H9 (cell line): ENCODE measurements around the gene HAGH. TPM values are rescaled to one million over a fixed set of nuclear protein-coding genes. Genes with fewer than 3 reads are reported as not detected.

Source experiments
- DNase-seq: peaks from one replicate; pipeline ENCODE4 v3.0.0-alpha.2; 2017
- H2AFZ ChIP-seq: one replicate; pipeline ENCODE4 v1.6.1; 2013; ENCODE audit warnings: mild to moderate bottlenecking, low read length, control low read depth, moderate library complexity
- H2AK5ac ChIP-seq: 2 replicates; pipeline ENCODE4 v1.6.1; 2013; ENCODE audit warnings: low read length, control low read depth, mixed read lengths; ENCODE audit not compliant: insufficient read length
- H2BK120ac ChIP-seq: one replicate; pipeline ENCODE4 v1.6.1; 2013; ENCODE audit warnings: low read depth, mild to moderate bottlenecking, low read length, control low read depth, inconsistent platforms; ENCODE audit not compliant: poor library complexity, severe bottlenecking
- H2BK12ac ChIP-seq: 2 replicates; pipeline ENCODE4 v1.6.1; 2013; ENCODE audit warnings: low read length, control low read depth, mixed read lengths, low read depth; ENCODE audit not compliant: insufficient read length
- H2BK15ac ChIP-seq: 2 replicates; pipeline ENCODE4 v1.6.1; 2013; ENCODE audit warnings: low read depth, low read length, control low read depth
- H2BK20ac ChIP-seq: one replicate; pipeline ENCODE4 v1.6.1; 2013; ENCODE audit warnings: low read depth, mild to moderate bottlenecking, low read length, control low read depth, inconsistent platforms; ENCODE audit not compliant: poor library complexity, severe bottlenecking
- H2BK5ac ChIP-seq: 2 replicates; pipeline ENCODE4 v1.6.1; 2013; ENCODE audit warnings: low read length, control low read depth, mixed read lengths; ENCODE audit not compliant: insufficient read length
- H3K14ac ChIP-seq: 2 replicates; pipeline ENCODE4 v1.6.1; 2013; ENCODE audit warnings: low read length, control low read depth; ENCODE audit not compliant: insufficient read depth
- H3K18ac ChIP-seq: 2 replicates; pipeline ENCODE4 v1.6.1; 2013; ENCODE audit warnings: low read depth, mild to moderate bottlenecking, mixed read lengths, low read length, control low read depth; ENCODE audit not compliant: insufficient read length
- H3K23ac ChIP-seq: 2 replicates; pipeline ENCODE4 v1.6.1; 2013; ENCODE audit warnings: low read length, control low read depth, mixed read lengths, low read depth; ENCODE audit not compliant: insufficient read length
- H3K23me2 ChIP-seq: 2 replicates; pipeline ENCODE4 v1.6.1; 2013; ENCODE audit warnings: low read depth, mild to moderate bottlenecking, mixed read lengths, low read length, control low read depth; ENCODE audit not compliant: insufficient read length, poor library complexity, severe bottlenecking
- H3K27ac ChIP-seq: 2 replicates; pipeline ENCODE4 v1.5.1; 2013; ENCODE audit warnings: low read length, control low read depth, mixed read lengths, low read depth; ENCODE audit not compliant: insufficient read length
- H3K27me3 ChIP-seq: 2 replicates; pipeline ENCODE4 v1.6.1; 2013; ENCODE audit warnings: low read length, control low read depth, inconsistent platforms; ENCODE audit not compliant: insufficient read depth
- H3K4ac ChIP-seq: 2 replicates; pipeline ENCODE4 v1.6.1; 2013; ENCODE audit warnings: low read depth, mild to moderate bottlenecking, control low read depth, inconsistent platforms, low read length, moderate library complexity
- H3K4me1 ChIP-seq: 2 replicates; pipeline ENCODE4 v1.6.1; 2013; ENCODE audit warnings: low read length, control low read depth, inconsistent platforms; ENCODE audit not compliant: insufficient read depth
- H3K4me2 ChIP-seq: 2 replicates; pipeline ENCODE4 v1.6.1; 2013; ENCODE audit warnings: low read length, control low read depth, mixed read lengths; ENCODE audit not compliant: insufficient read length, insufficient read depth
- H3K56ac ChIP-seq: 2 replicates; pipeline ENCODE4 v1.6.1; 2013; ENCODE audit warnings: low read depth, mild to moderate bottlenecking, mixed read lengths, low read length, control low read depth; ENCODE audit not compliant: insufficient read length
- H3K79me1 ChIP-seq: 2 replicates; pipeline ENCODE4 v1.6.1; 2013; ENCODE audit warnings: low read depth, mild to moderate bottlenecking, moderate library complexity, low read length, control low read depth, inconsistent platforms; ENCODE audit not compliant: insufficient read depth, poor library complexity, severe bottlenecking
- H3K79me2 ChIP-seq: 2 replicates; pipeline ENCODE4 v1.6.1; 2013; ENCODE audit warnings: low read length, control low read depth, inconsistent platforms; ENCODE audit not compliant: insufficient read depth
- H3K9ac ChIP-seq: 2 replicates; pipeline ENCODE4 v1.6.1; 2013; ENCODE audit warnings: low read length, control low read depth, mixed read lengths; ENCODE audit not compliant: insufficient read length; ENCODE audit errors: extremely low read depth
- H3K9me3 ChIP-seq: one replicate; pipeline ENCODE4 v1.6.1; 2013; ENCODE audit warnings: low read depth, low read length, inconsistent platforms; ENCODE audit not compliant: control insufficient read depth
- H3T11ph ChIP-seq: one replicate; pipeline ENCODE4 v1.6.1; 2013; ENCODE audit warnings: mild to moderate bottlenecking, low read length, control low read depth, inconsistent platforms
- H4K20me1 ChIP-seq: one replicate; pipeline ENCODE4 v1.6.1; 2013; ENCODE audit not compliant: control insufficient read depth, insufficient read length, insufficient read depth
- H4K5ac ChIP-seq: 2 replicates; pipeline ENCODE4 v1.6.1; 2013; ENCODE audit warnings: low read depth, mild to moderate bottlenecking, mixed read lengths, low read length, control low read depth; ENCODE audit not compliant: insufficient read length
- H4K8ac ChIP-seq: replicated peaks from 2 replicates; pipeline ENCODE4 v1.6.1; 2013; ENCODE audit warnings: low read length, control low read depth, mixed read lengths, low read depth; ENCODE audit not compliant: insufficient read length
- H4K91ac ChIP-seq: 2 replicates; pipeline ENCODE4 v1.6.1; 2013; ENCODE audit warnings: low read depth, mild to moderate bottlenecking, moderate library complexity, mixed read lengths, low read length, control low read depth; ENCODE audit not compliant: insufficient read length
- H3K27ac Mint-ChIP-seq, 3 experiments: 2 replicates in 2 of 3; 3 replicates in 1 of 3; pipeline ENCODE4 v1.8.0; 2020 to 2021; ENCODE audit warnings: mixed read lengths in 3 of 3, mild to moderate bottlenecking in 1 of 3, moderate library complexity in 1 of 3
- H3K27me3 Mint-ChIP-seq: 2 replicates; pipeline ENCODE4 v1.8.0; 2021; ENCODE audit warnings: low read depth, mild to moderate bottlenecking, moderate library complexity, mixed read lengths
- H3K36me3 Mint-ChIP-seq, 3 experiments: 2 replicates in 2 of 3; 3 replicates in 1 of 3; pipeline ENCODE4 v1.8.0; 2020 to 2021; ENCODE audit warnings: low read depth in 3 of 3, mixed read lengths in 3 of 3; ENCODE audit not compliant: insufficient read depth in 1 of 3
- H3K4me1 Mint-ChIP-seq, 2 experiments: 2 replicates each; pipeline ENCODE4 v1.8.0; 2020; ENCODE audit warnings: mixed read lengths in 2 of 2
- H3K4me3 Mint-ChIP-seq, 2 experiments: 2 replicates in 1 of 2; 3 replicates in 1 of 2; pipeline ENCODE4 v1.8.0; 2020 to 2021; ENCODE audit warnings: mild to moderate bottlenecking in 2 of 2, mixed read lengths in 2 of 2, moderate library complexity in 1 of 2
- H3K9me3 Mint-ChIP-seq, 2 experiments: 2 replicates in 1 of 2; 3 replicates in 1 of 2; pipeline ENCODE4 v1.8.0; 2020; ENCODE audit warnings: mild to moderate bottlenecking in 2 of 2, mixed read lengths in 2 of 2, moderate library complexity in 1 of 2
- WGBS: extraction: QIAGEN DNeasy Blood & Tissue Kit; methylation state at CpG from one replicate; pipeline ENCODE4 v1.1.7; 2013; ENCODE audit warnings: missing lambda C conversion rate, low lambda C conversion rate, mixed read lengths; ENCODE audit not compliant: insufficient read length; ENCODE audit errors: extremely low coverage; 5-methylcytosine and 5-hydroxymethylcytosine counted together
- total RNA-seq: library from RNA; stranded (reverse); gene quantifications from 2 replicates; pipeline ENCODE4 v1.2.1, GENCODE V29; 2021
- TF ChIP-seq, protein P1 (sequence below): fragments of 200-600 bp; sonication (generic); conservative IDR thresholded peaks from 3 replicates; pipeline ENCODE4 v1.8.0; 2021; ENCODE audit warnings: antibody characterized with exemption, mild to moderate bottlenecking

HAGH gene
- total RNA-seq, 1 experiment from 2014 or later: 30.0 TPM

DNA sequence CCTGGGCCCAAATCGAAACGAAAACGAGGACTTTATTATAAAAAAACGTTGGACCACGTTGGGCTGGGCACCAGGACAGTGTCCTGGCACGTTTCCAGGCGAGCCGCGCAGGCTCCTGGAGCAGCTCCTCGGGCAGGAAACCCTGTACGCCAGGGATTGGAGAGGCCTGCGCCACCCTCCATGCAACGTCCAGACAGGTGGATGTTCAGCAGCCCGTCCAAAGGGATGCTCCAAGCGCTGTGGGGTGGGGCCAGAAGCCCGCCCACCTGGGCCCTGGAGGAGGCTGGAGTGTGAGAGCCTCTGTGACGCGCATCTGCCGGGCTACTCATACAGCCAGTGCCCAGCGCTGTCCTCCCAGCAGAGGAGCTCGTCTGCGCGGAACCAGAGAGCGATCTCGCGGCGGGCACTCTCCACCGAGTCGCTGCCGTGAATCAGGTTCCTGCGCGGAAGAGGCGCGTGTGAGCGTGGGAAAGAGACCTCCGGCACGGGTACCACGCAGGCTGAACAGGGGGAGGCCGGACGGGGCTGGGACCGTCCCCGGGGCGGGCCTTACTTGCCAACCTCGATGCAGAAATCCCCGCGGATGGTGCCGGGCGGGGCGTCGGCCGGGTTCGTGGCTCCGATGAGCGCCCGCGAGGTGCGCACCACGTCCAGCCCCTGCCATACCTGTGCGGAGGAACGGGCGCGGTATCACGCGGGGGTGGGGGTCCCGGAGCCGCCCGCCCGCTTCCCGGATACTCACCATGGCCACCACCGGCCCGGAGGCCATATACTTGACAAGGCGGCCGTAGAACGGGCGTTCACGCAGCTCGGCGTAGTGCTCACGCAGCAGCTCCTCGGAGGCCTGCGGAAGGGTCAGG lies 56.1 kb downstream of the HAGH start:
- H3K23me2 ChIP-seq: peaks cover 9% of the 10 kb centered on the region
- no peak overlapping the region for H2BK20ac ChIP-seq
- H4K91ac ChIP-seq: no peak overlapping the region
- H3K27me3 ChIP-seq: no peaks in the 10 kb centered on the region
- peaks cover 11 to 42% (median 34%) of the 10 kb centered on the region in 3 experiments; a peak in 6 of 7 replicates for H3K36me3 Mint-ChIP-seq
- peaks cover 5% of the 10 kb centered on the region for H3K79me1 ChIP-seq
- H2BK12ac ChIP-seq: no peak overlapping the region
- H2BK120ac ChIP-seq: no peak overlapping the region
- no peaks in the 10 kb centered on the region for H3K9me3 Mint-ChIP-seq
- H3K4ac ChIP-seq: no peak overlapping the region
- peak; percentile 77 for DNase-seq
- no peaks in the 10 kb centered on the region; the same call in 1 of the 2 replicates for H3K79me2 ChIP-seq
- no peak overlapping the region for H3T11ph ChIP-seq
- no peak overlapping the region for H4K8ac ChIP-seq
- H3K27ac Mint-ChIP-seq: peak overlapping the region in 2 of 3 experiments; percentile 90; a peak in 5 of 7 replicates
- no peaks in the 10 kb centered on the region for H4K20me1 ChIP-seq
- no peaks in the 10 kb centered on the region for H3K4me1 ChIP-seq
- H3K9ac ChIP-seq: peak overlapping the region; percentile 39
- TF ChIP-seq, protein P1, sequence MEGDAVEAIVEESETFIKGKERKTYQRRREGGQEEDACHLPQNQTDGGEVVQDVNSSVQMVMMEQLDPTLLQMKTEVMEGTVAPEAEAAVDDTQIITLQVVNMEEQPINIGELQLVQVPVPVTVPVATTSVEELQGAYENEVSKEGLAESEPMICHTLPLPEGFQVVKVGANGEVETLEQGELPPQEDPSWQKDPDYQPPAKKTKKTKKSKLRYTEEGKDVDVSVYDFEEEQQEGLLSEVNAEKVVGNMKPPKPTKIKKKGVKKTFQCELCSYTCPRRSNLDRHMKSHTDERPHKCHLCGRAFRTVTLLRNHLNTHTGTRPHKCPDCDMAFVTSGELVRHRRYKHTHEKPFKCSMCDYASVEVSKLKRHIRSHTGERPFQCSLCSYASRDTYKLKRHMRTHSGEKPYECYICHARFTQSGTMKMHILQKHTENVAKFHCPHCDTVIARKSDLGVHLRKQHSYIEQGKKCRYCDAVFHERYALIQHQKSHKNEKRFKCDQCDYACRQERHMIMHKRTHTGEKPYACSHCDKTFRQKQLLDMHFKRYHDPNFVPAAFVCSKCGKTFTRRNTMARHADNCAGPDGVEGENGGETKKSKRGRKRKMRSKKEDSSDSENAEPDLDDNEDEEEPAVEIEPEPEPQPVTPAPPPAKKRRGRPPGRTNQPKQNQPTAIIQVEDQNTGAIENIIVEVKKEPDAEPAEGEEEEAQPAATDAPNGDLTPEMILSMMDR: no peak
- H3K23ac ChIP-seq: no peak overlapping the region
- no peak overlapping the region for H2BK5ac ChIP-seq
- no CpG with 5 or more reads among the region's 81 CpGs for WGBS
- no peak overlapping the region for H4K5ac ChIP-seq
- H3K4me2 ChIP-seq: peak overlapping the region; percentile 47
- no peak overlapping the region for H3K56ac ChIP-seq
- peaks cover 3 to 19% of the 10 kb centered on the region in 2 experiments for H3K4me1 Mint-ChIP-seq
- H2AK5ac ChIP-seq: no peak overlapping the region
- H3K18ac ChIP-seq: peak overlapping the region; percentile 44
- peak overlapping the region; percentile 95 to 98 for H3K4me3 Mint-ChIP-seq
- H3K14ac ChIP-seq: peak overlapping the region; percentile 39; the same call in 1 of the 2 replicates
- H2AFZ ChIP-seq: no peak overlapping the region
- no peak overlapping the region for H2BK15ac ChIP-seq
- H3K27me3 Mint-ChIP-seq: no peaks in the 10 kb centered on the region; the same call in 1 of the 2 replicates
- no peaks in the 10 kb centered on the region for H3K9me3 ChIP-seq
- no peak overlapping the region for H3K27ac ChIP-seq
